Renal cortical epithelial cell (primary cell): ENCODE data around the gene NKAIN4. TPM values are rescaled to one million over a fixed set of nuclear protein-coding genes. Genes with fewer than 3 reads are reported as not detected.

ENCODE experiments used
- DNase-seq: peaks from one replicate; pipeline ENCODE4 v3.0.0-alpha.2; 2011; ENCODE audit warnings: low read depth
- total RNA-seq: library from RNA; depleted of rRNA; stranded (reverse); fragments of >200 nt; gene quantifications from 2 replicates; pipeline ENCODE4 v1.2.3, GENCODE V29; 2014

The NKAIN4 gene
- total RNA-seq, 1 donor from 2014 or later, result 7.5 TPM

DNA sequence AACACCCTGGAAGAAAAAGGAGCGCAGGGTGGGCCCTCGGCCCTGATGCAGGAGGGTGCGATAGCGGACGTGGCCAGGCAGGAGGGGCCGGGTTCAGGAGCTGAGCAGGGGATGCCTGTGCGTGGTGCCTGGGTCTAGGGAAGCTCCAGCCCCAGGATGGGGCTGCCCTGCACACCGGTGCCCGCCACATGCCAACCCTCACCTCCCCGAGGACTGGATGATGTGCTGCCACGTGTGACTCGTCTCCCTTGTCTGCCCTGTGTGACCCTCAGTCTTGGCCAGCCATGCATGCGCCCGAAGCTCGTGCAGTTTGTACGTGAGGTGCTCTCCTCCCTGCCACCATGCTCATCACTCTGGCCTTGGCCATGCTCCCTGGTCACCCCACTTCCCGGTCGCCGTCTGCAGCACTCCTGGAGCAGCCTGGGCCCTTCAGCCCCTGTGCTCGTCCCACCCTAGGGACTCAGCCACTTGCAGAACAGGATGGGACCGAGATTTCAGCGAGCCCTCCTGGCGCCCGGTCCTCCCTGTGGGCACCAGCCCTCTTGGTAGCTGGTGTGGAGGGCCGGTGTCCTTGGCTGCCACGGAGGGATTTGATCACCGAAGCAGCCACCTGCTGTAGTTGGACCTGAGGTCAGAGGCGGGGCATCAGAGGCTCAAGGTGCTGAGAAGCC is 34.5 kb upstream of the NKAIN4 start:
- DNase-seq, result no peak

DNA sequence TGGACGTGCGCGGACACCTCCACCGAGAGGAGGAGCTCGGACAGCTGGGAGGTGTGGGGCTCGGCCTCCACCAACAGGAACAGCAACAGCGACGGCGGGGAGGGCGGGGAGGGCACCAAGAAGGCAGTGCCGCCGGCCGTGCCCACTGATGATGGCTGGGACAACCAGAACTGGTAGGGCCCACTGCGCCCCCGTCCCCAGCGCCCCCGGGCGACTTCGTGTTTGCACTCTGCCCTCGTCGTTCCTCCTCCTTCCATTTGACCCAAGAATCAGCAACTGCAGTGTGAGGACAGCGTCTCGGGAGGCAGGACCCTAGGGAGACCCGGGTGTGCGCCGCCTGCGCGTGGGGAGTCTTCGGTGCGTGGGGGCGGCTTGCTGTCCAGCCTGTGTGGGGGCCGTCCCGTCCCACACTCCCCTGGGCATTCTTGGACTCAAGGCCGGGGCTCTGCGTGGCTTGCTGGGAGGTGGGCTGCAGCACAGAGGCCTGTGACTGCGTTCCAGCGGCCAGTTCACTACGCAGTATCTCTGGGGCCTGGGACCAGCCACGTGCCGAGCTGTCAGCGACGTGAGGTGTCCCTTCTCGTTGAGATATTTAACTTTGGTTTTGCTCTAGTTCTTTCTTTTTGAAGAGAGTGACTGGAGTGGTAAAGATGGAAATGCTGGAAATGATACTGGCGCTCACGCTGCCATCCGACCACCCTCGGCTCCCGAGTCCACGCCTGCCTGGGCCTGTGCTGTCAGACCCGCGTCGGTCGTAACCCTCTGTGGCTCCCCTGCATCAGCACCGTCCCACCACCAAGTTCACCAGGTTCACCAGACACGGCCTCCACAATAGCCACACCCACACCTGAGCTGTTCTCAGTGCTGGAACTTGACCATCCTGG is 33.7 kb upstream of the NKAIN4 start:
- DNase-seq, result no peak

GRCh38 chr20:63286781-63287696 is 32.8 kb upstream of the NKAIN4 start:
- no peak for DNase-seq

DNA sequence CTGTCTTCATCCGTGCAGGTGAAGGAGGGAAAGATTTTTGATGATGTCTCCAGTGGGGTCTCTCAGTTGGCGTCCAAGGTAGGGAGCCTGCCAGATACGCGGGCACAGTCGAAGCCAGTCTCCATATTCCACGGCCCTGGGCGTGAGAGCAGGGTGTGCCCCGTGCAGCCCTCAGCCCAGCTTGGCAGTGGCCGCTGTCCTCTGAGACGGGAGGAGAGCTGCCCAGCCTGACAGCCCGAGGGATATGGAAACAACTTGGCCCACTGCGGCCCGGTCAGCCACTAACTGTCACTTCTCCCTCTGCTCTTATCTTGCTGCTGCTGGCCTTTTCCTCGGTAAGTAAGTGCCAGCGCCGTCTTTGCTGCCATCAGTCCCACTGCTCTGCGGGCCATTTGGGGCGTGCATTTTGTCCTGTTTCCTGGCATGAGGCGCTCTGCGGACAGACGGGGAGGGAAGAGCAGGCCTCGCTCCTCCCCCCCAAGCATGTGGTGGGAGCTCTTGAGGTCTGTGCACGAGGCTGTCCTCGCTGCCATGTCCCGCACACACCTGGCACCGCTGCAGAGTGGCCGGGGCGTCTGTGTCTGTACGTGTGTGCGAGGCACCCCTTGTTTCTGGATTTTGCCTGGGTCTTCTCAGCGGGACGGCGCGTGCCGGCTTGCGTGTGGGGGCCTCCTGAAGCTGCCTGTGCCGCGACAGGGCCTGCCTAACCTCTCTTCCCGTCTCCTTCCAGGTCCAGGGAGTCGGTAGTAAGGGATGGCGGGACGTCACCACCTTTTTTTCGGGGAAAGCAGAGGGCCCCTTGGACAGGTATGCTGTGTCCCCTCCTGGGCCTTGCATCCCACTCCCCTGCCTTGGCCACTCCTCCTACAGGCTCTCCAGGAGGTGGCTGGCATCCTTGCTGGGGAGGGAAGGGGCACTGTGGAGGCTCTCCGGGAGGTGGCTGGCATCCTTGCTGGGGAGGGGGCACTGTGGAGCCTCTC is 31.7 kb upstream of the NKAIN4 start:
- DNase-seq, result no peak

GRCh38 chr20:63284981-63285524 is 30.8 kb upstream of the NKAIN4 start:
- DNase-seq, result no peak

DNA sequence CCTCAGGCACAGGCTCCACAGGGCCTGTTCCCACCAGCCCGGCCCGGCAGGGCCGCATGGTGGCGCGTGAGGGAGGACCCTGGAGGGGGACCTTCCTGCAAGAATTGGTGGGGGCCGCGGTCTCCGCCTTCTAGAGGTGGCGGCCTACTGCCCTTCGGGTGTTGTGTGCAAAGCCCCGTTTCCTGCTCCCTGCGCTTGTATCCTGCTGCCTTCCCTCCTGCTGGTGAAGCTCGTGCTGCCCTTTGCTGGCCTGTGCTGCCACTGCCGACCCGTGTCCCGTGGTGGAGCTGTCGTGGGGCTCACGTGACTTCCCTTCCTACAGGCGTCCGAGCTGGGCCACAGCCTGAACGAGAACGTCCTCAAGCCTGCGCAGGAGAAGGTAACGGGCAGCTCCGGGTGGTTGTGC is 30.3 kb upstream of the NKAIN4 start:
- DNase-seq, result no peak

DNA sequence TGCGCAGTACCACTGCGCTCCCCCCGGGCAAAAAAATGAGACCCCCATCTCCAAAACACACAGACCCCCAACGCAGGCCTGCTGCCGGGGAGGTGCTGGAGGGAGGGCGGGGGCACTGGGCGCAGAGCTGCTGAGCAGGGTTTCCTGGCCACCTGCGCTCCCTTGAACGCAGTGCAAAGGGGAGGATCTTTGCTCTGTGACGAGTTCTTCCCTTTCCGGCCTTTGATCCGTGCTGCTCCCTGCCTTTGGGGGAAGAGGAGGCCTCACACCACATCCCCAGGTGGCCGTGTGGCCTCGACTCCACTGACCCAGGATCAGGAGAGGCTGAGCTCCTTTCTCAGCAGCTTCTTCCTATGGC is 29.8 kb upstream of the NKAIN4 start:
- DNase-seq, result no peak

DNA sequence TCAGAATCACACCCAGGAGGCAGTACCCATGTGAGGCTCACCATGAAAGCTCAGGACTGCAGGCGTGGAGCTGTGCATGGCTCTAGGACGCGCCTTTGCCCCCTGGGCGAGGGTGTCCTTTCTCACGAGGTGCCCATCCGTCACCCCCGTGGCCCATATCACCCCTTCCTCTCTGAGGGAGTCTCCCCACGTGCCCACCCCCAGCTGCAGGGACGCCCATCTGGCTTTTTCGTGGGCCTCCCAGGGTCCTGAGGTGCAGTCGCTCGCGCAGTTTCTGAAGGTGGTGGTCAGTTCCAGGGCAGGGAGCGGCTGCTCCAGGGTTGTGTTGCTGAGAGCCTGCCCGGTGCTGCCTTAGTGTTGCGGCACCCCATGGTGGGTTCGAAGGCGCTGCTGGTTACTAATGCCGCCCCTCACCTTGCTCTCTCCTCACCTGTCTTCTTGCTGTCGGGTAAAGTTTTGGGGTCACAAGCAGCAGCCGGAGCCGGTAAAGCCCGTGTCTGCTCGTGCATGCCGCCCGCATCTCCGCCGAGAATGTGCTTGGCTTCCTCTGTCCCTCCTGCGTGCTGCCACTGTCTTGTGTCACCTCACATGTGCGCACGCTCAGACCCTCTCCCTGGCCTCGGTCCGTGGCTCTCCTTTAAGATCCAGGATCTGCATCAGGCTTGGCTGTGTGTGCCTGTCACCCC is 29.3 kb upstream of the NKAIN4 start:
- no peak for DNase-seq

- DNase-seq, result no peak
Measured at GRCh38 chr20:63282946-63283345, 28.7 kb upstream of the NKAIN4 start.

DNA sequence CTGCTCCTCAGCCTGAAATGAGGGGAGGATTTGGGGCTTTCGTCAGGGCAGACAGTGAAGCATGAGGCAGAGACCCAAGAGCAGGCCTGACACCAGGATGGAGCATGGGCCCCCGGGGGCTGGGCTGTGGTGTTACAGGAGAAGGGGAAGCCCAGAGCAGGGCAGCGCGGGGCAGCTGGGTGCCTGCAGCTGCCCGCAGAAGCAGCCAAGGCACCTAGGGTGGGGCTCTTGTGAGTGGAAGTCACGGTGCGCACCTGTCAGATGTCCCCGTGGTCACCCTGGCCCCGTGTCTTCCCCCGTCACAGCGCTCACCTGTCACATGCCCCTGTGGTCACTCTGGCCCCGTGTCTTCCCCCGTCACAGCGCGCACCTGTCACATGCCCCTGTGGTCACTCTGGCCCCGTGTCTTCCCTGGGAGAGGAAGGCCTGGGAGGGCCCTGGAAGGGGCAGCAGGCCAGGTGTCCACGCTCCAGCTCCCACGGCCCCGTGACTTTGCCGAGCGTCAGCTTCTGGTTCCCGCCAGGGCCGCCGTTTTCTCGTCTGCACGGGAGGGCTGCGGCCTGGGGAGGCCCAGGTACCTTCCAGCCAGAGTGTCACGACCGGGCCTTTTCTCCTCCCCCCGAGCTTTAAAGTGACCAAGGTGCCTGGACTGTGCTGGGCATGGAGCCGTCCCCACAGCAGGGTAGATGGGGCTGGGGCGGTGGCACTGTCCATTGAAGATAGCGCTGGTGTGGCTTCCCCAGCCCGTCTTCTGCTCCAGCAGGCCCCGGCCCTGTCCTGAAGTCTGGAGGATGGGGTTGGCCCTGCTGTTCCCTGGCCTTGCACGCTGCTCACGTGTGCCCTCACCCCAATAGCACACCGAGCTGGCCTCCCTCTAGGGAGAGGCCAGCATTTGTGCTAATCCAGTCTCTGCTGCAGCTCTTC is 27.7 kb upstream of the NKAIN4 start:
- DNase-seq, result no peak

DNA sequence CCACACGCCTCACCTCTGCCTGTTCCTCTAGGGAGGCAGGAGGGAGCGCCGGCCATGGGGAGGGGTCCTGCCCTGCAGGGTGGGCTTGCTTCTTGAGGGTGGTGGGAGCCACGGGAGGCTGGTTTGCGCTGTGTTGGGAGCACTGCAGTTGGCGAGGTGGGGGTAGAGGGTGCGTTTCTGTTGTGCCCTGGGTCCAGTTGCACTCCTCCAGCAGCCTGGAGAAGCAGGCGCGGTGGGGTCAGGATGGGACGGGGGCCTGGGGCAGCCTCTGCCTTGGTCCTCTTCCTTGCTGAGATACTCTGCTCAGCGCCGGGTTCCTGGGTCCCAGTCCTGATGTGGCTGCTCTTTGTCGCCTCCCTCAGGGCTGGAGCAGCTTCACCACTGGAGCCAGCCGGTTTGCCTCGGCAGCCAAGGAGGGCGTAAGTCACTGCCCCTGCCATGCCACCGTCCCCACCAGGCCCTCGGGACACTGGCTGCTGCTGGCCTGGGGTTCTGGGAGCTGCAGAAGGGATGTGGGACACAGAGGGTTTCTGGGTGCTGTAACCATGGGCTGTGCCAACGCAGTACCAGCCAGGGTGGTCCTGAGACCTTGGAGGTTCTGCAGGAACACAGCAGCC is 26.8 kb upstream of the NKAIN4 start:
- no peak for DNase-seq

GRCh38 chr20:63280371-63280770 is 26.1 kb upstream of the NKAIN4 start:
- no peak for DNase-seq

GRCh38 chr20:63279931-63280330 is 25.7 kb upstream of the NKAIN4 start:
- no peak for DNase-seq

- no peak for DNase-seq
Measured at GRCh38 chr20:63278661-63279060, 24.4 kb upstream of the NKAIN4 start.

DNA sequence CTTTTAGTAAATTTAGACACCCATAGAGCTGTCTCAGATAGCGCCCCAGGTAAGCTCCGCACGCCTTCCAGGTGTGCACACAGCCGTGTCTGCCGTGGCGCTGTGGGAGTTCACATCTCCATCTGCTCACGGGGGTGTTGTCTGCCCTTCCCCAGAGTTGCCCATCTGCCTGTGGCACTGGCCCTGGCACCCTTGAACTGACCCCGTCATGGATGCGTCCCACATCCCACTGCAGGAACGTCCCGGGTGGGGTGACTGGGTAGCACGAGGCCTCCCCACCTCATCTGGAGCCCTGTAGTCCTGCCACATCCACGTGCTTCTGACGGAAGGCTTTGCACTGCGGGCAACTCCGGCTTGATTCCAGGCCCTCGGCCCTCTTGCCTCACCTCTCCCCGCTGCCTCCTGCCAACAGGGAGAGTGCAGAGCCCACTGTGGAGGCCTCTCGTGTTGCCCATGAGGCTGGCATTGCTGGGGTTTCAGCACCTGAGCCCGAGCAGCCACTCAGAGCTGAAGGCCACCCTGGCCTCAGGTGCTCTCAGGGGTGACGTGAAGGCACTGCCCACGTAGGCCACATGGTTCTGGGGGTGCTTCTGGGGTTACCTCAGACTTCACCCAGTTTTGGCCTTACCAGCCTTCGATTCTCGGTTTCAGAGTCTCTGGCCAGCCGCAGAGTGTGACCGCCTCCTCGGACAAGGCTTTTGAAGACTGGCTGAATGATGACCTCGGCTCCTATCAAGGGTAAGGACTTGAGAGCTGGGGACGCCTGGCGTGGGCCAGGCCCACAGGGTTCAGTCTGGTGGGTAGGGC is 23.4 kb upstream of the NKAIN4 start:
- no peak for DNase-seq

DNA sequence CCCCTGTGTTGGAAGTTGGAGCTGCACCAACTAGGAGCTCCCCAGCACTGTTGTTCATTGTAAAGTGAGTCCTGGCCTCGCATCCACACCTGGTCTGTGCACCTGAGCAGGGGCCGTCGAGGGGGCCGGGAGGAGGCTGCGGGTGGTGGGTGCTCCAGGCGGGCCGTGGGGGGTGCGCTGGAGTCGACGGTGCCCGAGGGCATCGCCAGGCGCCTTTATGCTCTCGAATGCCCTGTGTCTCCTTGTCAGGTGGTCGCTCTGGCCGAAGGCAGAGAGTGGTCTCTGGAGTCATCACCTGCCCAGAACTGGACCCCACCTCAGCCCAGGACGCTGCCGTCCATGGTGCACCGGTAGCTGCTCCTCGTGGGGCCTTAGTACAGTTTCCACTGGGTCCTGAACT is 22.7 kb upstream of the NKAIN4 start:
- no peak for DNase-seq

DNA sequence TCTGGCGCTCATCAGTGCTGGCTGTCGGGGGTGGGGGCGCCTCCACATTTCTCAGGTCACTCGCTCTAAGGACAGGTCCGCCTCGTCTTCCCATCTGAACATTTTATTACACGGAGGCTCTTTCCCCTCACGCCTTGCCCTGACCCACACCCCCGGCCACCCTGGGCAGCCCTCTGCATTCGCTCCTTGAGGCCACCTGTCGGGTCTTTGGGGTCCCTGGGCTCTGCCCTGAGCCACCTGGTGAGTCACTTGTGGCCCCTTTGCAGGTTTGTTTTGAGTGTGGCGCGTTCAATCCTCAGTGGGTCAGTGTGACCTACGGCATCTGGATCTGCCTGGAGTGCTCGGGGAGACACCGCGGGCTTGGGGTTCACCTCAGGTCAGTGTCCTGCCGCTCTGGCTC is 21.6 kb upstream of the NKAIN4 start:
- no peak for DNase-seq
